Measurements from ENCODE around the gene FSTL1.
"Not testable (repeated sequence)": the region's sequence is repeated elsewhere in the genome, so short reads cannot be mapped to it uniquely, and the experiment has no call there.

The FSTL1 gene

DNA sequence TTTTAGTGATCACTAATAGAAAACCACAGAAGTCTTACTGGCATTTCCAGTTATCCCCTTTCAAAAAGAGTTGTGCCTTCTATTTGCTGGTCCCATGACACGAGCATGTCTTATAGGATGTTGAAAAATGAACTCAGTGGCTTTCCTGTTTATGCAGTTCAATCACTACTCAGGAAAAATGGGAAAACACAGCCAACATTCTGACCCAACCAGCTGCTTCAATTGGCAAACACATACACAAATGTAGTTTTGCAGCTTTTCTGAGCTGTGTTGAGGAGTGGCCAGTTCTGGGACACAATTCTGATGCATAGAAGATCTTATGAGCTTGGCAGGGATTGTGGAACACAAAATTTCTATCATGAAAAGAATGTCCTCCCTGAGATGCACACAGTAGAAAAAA is 40.3 kb downstream of the FSTL1 start:
- DNase-seq: no peak

GRCh38 chr3:120410116-120410515 is 40.7 kb downstream of the FSTL1 start:
- no peak for DNase-seq

GRCh38 chr3:120407508-120408287 is 43.1 kb downstream of the FSTL1 start:
- no peak for DNase-seq

- DNase-seq: no peak
Observed at GRCh38 chr3:120404876-120405275, 45.9 kb downstream of the FSTL1 start.

GRCh38 chr3:120402257-120402656 is 48.5 kb downstream of the FSTL1 start:
- no peak for DNase-seq

GRCh38 chr3:120399372-120399771 is 51.4 kb downstream of the FSTL1 start:
- DNase-seq: no peak

- DNase-seq: no peak
Observed at GRCh38 chr3:120396469-120396868, 54.3 kb downstream of the FSTL1 start.

DNA sequence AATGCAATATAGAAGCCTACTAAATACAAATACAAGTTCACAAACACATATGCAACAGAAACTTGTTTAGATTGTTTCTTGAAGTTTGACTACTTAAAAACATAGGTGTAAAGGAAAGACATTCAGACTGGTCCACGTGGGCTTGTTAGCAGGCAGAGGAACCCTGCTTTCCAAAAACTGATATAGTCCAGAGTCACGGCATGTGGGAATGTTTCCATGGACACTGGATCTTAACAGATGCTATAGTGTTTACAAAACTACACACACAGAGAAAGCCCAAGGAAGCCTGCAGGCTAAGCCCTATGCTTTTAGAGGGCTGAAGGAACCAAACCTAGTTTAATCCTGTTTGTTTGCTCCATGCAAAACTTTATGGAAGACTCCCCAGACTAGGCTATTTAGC is 56.4 kb downstream of the FSTL1 start:
- no peak for DNase-seq

DNA sequence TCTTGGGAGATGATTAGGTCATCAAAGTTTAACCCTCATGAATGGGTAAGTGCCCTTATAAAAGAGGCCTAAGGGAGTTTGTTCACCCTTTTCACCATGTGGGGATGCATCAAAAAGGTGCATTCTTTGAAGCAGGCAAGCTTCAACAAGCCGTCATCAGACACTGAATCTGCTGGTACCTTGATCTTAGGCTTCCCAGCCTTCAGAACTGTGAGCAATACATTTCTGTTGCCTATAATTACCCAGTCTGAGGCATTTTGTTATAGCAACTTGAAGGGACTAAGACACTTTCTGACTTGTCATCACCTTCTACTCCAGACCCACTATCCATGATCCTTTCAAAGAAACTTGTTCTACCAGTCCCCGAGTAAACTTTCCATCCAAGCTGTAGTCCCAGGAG is 57.0 kb downstream of the FSTL1 start:
- no peak for DNase-seq

DNA sequence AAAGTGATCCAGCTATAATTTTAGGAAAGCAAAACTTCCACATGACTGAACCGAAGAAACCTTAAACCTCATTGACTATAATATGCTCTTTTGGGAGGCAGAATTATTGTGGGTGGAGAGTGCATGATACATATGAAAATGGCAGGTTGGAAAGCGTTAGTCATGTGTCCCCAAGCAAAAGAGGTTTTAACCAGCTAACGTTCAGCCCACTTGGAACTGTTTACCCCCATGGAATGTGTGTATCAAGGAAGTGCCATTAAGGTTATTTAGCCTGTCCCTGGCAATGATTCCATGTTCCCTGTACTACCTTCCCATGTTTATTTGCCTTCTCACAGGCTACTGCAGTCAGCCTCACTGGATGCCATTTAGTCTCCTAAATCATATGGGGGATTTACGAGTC is 57.5 kb downstream of the FSTL1 start:
- DNase-seq: no peak

- DNase-seq: no peak
Observed at GRCh38 chr3:120382941-120383447, 67.8 kb downstream of the FSTL1 start.

- no peak for DNase-seq
Observed at GRCh38 chr3:120381503-120381902, 69.3 kb downstream of the FSTL1 start.

GRCh38 chr3:120377948-120378347 is 72.8 kb downstream of the FSTL1 start:
- DNase-seq: not testable (repeated sequence)

DNA sequence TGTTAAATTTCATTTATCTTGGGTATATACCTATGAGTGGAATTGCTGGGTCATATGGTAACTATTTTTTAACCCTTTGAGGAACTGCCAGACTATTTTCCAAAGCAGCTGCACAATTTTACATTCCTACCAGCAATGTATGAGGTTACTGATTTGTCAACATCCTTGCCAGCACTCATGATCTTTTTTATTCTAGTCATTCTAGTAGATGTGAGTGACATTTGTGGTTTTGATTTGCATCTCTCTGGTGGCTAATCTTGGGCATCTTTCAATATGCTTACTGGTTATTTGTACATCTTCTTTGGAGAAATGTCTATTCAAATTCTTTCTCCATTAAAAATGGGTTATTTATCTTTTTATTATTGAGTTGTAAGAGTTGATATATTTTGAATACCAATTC is 80.3 kb downstream of the FSTL1 start:
- no peak for DNase-seq

GRCh38 chr3:120369037-120369467 is 81.7 kb downstream of the FSTL1 start:
- no peak for DNase-seq

- DNase-seq: no peak
Observed at GRCh38 chr3:120368172-120368571, 82.6 kb downstream of the FSTL1 start.

GRCh38 chr3:120364821-120365220 is 86.0 kb downstream of the FSTL1 start:
- no peak for DNase-seq

GRCh38 chr3:120364101-120364500 is 86.7 kb downstream of the FSTL1 start:
- DNase-seq: no peak

GRCh38 chr3:120357807-120358206 is 93.0 kb downstream of the FSTL1 start:
- DNase-seq: no peak

GRCh38 chr3:120355486-120355885 is 95.3 kb downstream of the FSTL1 start:
- no peak for DNase-seq

DNA sequence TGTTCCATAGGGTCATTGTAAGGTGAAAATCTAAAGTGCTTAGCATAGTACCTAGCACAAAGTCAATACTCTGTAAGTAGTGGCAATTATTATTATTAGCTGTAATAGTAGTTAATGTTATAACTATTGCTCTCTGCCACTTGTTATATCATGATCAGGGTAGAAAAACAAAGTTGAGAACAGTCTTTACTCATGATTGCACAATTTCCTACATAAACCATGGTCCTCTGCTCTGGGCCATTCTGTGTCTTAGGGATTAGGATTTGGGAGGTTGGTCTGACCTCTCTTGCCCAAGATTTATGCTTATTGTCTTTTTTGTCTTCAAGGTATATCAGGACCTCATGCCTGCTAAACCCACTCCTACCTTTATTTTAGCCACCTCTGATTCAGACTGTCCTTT is 97.3 kb downstream of the FSTL1 start:
- no peak for DNase-seq

- DNase-seq: no peak
Observed at GRCh38 chr3:120352017-120352416, 98.8 kb downstream of the FSTL1 start.

DNA sequence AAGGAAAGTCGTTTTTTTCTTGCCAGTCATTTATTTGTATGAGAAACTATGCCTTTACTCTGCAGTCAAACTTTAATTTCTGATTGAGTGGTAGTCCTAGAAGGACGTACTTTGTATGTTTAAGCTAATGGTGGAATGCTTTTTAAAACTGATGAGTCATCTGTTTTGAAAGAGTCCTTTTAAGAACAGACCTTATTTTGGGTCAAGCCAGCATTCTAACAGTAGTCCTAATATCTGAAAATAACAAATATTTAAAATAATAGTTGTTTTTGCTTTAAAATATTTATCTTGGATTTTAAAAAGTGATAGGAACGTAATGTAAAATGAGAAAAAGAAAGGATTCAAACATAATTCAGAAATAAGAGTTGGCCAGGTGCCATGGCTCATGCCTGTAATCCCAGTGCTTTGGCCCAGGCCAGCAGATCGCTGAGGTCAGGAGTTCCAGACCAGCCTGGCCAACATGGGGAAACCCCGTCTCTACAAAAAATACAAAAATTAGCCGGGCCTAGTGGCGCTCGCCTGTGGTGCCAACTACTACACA is 100.3 kb downstream of the FSTL1 start:
- no peak for DNase-seq

- DNase-seq: no peak
Observed at GRCh38 chr3:120349855-120350125, 101.0 kb downstream of the FSTL1 start.

All from stimulated activated CD4-positive, alpha-beta T cell treated with anti-CD3 and anti-CD28 coated beads, Interleukin-4, amount 100 ng/mL, for 24 hours (primary cell).